Limb (tissue), 2 donors: ENCODE measurements around the gene AMD1.
"Not testable (repeated sequence)": the region's sequence is repeated elsewhere in the genome, so short reads cannot be mapped to it uniquely, and the experiment has no call there.

Source experiments
- DNase-seq, 2 donors: peaks; one replicate each; pipeline ENCODE4 v3.0.0-alpha.2; 2016; ENCODE audit errors: extremely low spot score in 2 of 2

The AMD1 gene

DNA sequence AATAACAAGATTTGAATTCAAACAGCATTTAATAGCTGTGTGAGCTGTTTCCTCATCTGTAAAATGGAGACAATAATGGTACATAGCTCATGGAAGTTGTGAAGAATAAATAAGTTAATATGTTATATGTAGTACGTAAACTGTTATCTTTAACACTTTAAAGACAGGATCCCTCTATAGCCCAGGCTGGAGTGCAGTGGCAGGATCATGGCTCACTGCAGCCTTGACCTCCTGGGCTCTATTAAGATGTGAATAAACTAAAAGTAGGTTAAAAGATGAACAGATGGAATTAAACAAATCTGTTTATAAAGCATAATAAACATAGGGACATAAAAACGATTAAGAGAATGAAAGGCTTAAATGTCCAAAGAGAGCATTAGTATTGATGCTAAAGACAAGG is 3.0 kb downstream of the AMD1 start:
- no peak for DNase-seq

DNA sequence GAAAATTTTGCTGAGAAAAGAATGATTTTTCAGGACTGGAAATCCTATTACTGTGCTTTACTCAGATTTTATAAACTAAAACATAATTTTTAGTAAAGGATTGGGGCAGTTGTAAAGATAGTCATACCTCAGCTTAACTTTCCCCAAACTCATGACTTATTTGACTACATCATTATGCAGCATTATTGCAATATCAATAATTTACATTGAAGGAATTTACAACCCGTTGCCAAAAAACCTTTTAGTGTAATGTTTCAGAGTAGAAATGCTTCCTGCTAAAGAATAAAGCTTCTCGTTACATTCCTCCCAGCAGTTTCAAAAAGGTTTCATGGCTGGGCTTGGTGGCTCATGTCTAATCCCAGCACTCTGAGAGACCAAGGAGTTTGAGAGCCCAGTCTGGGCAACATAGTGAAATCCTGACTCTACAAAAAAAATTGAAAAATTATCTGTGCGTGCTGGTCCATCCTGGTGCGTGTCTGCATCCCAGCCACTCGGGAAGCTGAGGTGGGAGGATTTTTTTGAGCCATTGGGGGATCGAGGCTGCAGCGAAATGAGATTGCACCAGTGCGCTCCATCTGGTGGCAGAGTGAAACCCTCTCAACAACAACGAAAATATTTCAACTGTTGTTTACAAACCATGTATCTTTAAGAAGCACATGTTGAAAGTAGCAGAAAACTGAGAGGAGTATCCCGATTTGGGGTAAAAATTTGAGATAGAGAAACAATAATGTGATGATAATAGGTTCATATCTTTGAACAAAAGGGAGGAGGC is 4.4 kb downstream of the AMD1 start:
- DNase-seq = peak; percentile 30 to 40

DNA sequence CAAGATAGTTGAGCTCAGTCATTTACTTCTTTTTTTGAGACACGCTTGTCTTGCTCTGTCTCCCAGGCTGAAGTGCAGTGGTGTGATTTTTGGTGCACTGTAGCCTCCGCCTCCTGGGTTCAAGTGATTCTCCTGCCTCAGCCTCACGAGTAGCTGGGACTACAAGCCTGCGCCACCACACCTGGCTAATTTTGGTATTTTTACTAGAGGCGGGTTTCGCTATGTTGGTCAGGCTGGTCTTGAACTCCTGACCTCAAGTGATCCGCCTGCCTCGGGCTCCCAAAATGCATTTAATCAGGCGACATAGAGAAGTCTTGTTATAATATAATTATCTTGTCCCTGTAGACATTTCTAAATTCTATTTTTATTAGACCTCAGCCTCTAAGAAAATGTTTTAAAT is 6.1 kb downstream of the AMD1 start:
- DNase-seq = no peak

DNA sequence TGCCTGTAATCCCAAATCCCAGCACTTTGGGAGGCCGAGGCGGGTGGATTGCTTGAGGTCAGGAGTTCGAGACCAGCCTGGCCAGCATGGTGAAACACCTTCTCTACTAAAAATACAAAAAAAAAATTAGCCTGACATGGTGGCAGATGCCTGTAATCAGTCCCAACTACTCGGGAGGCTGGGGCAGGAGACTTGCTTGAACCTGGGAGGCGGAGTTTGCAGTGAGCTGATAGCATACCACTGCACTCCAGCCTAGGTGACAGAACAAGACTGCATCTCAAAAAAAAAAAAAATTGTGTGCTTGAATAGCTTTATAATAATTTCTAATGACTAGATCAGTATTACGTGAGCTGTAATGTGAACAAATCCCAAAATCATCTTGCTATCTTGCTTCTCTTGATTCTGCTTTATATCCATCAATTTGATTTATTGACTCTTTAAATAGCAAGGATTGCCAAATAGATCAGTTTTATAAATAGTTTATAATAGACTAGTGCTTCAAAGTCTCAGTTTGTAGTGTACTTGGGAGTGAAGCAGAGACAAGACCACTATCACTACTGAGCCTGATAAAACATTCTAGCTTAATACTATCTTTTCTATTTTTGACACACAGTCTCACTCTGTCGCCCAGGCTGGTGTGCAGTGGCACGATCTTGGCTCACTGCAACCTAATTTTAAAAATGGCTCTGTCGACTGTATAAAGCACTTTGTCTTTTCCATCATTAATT is 7.1 kb downstream of the AMD1 start:
- DNase-seq = no peak

DNA sequence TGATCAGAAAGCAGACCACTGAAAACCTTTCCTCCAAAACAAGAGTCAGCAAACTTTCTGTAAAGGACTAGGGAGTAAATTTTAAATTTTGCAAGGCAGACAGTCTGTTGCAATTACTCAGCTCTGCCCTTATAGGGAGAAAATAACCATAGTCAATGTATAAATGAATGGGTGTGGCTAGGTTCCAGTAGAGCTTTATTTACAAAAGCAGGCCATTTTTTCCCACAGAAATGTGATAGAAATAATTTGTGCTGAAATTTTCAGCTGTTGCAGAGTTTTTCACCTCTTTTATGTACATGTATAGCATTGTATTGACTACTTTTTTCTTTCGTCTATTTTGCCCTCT is 7.7 kb downstream of the AMD1 start:
- no peak for DNase-seq

DNA sequence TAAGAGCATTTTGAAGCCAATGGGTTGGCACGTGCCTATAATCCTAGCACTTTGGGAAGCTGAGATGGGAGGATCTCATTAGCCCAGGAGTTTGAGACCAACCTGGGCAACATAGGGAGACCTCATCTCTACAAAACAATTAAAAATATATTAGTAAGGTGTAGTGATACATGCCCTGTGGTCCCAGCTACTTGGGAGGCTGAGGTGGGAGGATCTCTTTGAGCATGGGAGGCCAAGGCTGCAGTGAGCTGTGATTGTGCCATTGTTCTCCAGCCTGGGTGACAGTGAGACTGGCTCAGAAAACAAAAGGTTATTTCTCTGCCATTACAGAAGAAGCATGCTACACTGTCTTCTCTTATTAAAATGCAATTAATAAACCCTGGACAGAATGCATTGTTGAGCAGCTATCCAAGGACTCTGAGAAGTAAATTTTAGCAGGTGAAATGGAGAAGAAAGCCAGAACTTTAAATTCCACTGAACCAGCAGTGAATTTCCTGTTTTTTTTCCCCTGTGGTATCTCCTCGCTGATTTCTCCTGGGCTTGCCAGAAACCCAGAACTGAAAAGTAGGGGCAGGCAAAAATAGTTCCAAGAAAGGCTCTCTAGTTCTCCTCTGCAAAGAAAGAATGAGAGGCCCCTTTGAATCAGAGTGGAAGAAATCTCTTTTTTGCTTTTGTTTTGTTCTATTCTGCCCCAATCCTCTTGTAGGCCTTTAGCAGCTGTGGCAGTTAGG is 8.4 kb downstream of the AMD1 start:
- DNase-seq = no peak

DNA sequence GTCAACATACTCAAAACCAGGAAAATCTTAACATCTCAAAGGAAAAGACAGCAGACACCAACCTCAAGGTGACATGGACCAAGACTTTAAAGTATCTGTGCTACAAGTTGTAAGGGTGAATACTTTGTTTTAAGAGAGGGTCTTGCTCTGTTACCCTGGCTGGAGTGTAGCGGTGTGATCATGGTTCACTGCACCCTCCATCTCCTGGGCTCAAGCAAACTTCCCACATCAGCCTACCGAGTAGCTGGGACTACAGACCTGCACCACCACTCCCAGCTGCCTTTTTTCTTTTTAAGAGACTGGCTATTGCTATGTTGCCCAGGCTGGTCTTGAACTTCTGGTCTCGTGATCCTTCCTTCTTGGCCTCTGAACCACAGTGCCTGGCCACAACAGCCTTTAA is 9.7 kb downstream of the AMD1 start:
- no peak for DNase-seq

DNA sequence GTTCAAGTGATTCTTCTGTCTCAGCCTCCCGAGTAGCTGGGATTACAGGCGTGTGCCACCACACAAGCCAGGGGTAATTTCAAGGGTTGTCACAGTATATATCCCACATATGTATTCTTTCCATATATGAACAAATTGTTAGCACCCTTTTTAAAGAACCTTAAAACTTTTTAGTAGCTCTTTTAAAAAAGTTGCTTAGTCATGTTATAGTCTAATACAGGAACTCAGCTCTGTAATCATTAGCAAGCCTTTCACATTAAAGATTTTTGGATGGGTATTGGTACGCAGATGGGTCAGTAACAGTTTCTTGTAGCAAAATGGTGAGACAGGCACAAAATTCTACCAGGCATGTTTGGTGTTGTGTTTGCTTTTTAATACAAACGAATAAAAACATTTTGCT is 10.9 kb downstream of the AMD1 start:
- no peak for DNase-seq

DNA sequence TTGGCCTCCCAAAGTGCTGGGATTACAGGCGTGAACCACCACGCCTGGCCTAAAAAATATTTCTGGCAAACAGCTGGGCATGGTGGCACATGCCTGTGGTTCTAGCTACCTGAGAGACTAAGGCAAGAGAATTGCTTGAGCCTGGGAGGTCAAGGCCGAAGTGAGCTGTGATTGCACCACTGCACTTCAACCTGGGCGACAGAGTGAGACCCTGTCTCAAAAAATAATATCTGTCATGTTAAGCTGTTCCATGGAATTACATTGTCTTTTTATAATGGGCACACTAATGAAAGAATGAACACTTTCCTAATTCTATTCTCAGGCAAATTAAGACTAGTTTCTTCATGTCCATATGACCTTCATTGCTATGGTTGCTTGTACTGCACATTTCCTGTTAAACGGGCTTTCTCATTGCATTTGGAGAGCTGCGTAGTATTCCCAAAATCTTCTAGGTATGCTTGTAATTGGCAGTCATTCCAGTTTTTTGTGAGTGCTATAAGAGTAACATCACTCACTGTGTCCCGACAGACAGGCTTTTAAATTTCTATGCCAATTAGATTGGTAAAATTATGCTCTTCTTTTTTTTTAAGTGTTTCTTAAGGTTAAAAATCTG is 12.1 kb downstream of the AMD1 start:
- DNase-seq = no peak

DNA sequence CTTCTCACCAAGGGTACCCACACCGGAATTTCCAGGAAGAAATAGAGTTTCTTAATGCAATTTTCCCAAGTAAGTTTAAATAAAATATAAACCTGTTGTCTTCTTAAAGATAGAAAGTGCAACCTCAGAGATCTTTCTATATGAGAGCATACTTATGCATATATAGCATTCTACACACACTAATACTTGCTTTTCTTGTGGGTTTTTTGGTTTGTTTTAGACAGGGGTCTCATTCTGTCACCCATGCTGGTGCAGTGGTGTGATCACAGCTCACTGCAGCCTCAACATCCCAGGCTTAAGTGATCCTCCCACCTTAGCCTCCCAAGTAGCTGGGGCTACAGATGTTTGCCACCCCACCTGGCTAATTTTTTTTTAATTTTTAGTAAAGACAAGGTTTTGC is 15.7 kb downstream of the AMD1 start:
- DNase-seq = no peak

DNA sequence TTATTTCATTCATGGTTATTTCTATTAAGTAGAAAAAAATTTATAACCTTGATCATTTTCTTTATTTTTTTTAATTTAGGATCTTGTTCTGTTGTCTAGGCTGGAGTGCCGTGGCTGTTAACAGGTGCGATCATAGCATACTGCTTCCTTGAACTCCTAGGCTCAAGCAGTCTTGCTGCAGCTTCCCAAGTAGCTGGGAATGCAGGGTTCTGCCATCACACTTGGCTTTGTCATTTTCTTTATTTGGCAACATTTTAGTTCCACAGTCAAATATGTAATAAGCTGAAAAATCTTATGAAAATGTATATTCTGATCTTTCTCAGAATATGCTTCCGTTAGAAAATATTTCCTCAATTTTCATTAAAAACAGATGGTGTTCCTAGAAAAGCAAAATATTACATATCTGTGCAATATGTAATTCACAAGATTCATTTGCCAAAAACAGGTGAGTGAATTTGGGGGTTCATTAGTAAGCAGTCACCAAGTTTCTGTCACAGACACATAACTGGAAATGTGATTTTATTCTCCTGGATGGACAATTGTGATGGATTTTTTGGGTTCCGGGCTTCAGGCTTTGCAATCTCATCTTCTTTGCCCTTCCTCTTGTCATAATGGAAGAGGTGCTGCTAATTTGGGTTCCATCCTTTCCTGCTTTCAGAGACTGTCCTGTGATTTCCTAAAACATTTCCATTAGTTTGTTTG is 21.5 kb downstream of the AMD1 start:
- no peak for DNase-seq

DNA sequence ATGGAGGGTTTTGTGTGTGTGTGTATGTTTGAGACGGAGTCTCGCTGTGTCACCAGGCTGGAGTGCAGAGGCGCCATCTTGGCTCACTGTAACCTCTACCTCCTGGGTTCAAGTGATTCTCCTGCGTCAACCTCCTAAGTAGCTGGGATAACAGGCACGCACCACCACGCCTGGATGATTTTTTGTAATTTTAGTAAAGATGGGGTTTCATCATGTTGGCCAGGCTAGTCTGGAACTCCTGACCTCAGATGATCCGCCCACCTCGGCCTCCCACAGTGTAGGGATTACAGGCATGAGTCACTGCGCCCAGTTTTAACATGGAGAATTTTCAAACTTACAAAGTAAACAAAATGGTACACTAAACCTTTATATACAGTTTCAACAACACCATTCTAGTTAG is 22.8 kb downstream of the AMD1 start:
- DNase-seq = no peak

DNA sequence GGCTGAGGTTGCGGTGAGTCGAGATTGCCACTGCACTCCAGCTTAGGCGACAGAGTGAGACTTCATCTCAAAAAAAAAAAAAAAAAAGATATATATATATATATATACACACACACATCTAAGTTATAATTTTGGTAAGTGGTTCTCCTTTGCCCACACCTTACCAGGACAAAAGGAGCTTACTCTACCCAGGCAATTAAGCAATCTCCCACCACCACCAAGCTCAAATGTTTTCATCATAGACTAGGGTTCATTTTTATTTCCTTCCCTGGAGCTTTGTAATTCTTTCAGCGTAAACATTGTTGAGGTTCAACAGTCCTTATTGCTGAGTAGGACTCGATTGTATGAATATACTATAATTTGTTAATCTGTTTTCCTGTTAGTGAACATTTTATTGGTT is 23.5 kb downstream of the AMD1 start:
- no peak for DNase-seq

DNA sequence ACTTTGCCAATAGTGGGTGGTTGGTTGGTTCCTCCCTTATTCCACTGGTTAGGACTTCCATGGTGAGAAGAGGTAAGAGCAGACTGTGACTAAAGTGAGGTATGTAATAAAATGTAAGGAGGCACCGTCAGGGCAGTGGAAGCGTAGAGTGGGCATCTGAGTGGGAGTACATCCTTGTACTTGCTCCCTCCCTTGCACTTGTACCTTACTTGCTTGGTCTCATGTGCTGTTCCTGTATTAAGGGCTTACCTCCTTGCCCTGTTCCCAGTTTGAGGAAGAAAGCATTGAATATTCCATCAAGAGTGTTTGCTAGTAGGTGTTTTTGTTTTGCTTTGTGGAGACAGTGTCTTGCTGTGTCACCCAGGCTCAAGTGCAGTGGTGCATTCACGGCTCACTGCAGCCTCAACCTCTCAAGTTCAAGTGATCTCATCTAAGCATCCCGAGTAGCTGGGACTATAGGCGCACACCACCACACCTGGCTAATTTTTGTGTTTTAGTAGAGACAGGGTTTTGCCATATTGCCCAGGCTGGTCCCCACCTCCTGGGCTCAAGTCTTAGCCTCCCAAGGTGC is 25.5 kb downstream of the AMD1 start:
- DNase-seq = no peak

DNA sequence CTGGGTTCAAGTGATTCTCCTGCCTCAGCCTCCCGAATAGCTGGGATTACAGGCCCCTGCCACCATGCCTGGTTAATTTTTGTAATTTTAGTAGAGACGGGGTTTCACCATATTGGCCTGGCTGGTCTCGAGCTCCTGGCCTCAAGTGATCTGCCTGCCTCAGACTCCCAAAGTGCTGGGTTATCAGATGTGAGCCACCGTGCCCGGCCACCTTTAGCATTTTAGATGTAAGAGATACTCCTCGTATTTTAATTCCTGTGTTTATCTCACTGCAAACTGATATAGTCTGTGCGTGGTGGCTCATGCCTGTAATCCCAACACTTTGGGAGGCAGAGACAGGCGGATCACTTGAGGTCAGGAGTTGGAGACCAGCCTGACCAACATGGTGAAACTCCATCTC is 27.0 kb downstream of the AMD1 start:
- not testable (repeated sequence) for DNase-seq

DNA sequence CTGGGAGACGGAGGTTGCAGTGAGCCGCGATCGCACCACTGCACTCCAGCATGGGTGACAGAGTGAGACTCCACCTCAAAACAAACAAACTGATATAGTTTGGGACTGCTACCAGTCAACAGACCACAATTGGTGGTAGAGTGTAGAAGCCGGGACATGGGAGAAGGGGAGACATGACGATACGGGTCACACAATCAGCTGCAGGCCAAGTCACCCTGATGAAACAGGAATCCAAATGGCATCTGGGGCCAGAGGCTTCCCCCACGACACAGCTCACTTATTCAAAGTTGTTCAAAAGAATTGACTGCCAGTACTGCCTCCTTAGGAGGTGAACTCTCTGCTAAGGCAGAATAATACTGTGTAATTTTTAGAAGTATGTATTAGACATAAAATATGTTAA is 27.5 kb downstream of the AMD1 start:
- DNase-seq = no peak

DNA sequence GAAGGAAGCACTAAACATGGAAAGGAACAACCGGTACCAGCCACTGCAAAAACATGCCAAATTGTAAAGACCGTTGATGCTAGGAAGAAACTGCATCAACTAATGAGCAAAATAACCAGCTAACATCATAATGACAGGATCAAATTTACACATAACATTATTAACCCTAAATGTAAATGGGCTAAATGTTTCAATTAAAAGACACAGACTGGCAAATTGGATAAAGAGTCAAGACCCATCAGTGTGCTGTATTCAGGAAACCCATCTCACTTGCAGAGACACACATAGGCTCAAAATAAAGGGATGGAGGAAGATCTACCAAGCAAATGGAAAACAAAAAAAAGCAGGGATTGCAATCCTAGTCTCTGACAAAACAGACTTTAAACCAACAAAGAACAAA is 31.7 kb downstream of the AMD1 start:
- not testable (repeated sequence) for DNase-seq

DNA sequence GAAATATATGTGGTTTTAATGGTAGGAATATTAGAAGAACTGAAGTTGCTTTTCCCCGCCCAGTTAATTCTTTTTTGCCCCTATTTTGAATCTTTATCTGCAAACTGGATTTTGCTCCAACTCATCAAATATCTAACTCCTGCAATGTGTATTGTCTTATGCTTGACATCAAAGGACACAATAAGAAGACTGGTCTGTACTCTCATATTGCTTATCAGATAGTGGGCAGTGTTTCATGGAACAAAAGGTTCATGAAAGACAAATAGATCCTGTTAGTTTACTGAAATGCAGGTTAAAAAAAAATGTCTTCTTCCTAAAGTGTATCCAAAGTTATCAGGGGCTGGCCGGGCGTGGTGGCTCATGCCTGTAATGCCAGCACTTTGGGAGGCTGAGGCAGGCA is 56.2 kb downstream of the AMD1 start:
- DNase-seq = no peak

DNA sequence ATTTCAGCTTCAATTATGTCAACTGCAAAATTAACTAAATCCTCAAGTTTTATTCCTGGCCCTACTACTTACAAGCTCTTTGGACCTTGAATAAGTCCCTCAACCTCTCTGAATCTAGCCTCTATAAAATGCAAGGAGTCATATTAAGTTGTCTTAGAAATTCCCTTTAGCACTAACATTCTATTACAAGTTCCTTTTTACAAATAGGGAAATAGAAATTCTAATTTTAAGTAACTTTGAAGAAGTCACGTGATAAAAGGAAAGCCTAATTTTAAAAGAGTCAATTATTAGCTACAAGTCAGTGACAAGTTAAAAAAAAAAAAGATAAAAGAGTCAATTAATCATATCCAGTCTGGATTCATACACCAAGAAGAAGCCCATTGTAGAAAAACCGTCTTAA is 59.3 kb downstream of the AMD1 start:
- no peak for DNase-seq

DNA sequence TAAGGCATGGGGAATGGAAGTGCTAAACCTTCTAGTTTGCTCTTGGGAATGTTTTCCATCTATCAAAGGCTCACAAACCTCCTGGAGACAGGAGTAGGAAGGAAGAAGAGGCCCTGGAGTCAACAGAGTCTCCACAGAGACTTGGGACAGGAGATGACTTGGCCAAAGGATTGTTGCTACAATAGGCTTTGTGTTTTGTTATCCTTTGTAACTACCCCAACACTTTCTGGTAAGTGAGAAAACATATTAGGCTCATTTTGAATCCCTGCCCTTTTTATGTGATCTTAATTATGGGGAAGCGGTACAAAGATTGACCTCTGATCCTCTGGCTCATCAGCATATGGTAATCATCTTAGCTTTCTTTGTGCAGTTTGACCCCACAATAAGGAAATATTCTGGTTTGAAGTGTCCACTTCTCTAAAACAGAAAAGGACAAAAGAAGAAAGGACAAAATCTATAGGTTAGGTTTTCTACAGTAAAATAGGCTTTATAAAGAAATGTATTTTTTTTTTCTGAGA is 59.9 kb downstream of the AMD1 start:
- DNase-seq = no peak

DNA sequence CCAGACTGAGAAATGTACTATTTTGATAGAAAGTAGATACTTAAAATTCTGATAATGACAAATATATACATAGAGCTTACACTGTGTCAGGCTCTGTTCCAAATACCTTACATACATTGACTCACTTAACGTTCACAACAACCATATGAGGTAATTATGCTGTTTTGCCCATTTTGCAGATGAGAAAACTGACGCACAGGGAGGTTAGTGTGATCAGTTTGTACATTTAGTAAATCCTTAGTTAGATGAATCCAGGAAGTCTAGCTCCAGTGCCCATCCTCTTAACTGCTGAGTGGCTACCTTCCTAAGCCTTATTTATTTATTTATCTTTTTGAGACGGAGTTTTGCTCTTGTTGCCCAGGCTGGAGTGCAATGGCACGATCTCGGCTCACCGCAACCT is 60.6 kb downstream of the AMD1 start:
- DNase-seq = no peak
